GM19328 (cell line): ENCODE measurements around the gene SPEG.

Source experiments
- ATAC-seq: cut with Tn5 transposase; IDR thresholded peaks from one replicate; pipeline ENCODE4 v1.9.1; 2021; ENCODE audit warnings: mild to moderate bottlenecking, moderate library complexity; ENCODE audit not compliant: unreplicated experiment

The SPEG gene

DNA sequence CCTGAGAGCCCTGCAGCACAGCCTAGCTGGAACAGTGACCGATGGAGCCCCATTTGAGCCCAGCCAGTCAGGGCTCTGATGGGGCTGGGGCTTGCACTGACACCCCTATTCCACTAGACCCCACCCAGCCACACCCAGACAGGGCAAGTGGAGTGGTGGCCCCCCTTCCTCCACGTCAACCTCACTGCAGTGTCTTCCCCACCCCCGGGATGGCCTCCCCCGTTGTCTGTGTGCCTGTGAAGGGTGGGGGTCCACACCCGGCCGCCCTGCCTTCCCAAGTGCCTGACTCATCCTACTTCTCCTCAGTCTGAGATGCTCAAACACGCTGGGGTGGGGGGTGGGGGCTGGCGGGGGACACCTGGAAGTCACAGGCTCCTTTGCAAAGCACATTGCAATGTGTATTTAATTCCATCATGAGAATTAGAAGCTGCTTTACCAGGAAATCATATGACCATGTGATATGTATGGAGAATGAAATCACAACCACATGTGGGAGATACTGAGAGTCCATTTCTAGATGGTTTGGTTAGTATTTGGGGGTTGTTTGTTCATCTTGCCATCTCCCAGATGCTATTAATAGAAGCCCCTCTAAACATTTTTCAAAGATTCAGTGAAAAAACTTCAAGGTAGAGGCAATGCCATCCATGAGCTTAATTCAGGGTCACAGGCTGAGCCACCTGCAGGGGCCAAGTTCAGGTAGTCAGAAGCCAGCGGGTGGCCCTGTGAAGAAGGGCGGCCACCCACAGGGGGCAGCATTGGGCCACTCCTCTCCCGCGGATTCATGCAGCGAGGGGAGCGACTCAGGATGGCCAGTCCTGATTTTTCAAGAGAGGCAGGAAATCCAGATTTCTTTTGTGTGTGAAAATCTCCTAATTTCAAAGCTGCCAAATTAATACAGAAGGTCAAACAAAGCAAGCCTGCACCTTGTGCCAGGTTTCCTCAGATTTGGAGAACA lies 41.3 kb downstream of the SPEG start:
- no peak for ATAC-seq

DNA sequence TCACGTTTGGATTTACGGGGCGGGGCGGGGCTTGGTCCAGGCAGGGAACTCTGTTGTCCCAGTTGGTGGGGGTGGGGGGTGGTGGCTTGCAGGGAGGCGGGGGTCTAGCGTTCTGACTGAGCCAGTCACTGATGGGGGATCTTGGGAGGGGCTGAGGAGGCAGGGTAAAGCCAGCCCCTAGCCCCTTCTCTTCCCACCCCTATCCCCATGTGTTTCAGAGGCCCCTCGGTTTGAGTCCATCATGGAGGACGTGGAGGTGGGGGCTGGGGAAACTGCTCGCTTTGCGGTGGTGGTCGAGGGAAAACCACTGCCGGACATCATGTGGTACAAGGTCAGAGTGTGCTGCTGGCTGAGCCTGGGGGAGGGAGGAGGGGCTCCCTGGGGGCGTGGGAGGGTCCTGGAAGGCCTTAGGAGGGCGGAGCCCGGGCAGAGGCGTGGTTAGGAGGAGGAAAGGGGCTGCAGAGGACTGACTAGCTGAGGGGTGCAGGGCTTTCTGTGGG lies 42.1 kb downstream of the SPEG start:
- ATAC-seq = no peak

DNA sequence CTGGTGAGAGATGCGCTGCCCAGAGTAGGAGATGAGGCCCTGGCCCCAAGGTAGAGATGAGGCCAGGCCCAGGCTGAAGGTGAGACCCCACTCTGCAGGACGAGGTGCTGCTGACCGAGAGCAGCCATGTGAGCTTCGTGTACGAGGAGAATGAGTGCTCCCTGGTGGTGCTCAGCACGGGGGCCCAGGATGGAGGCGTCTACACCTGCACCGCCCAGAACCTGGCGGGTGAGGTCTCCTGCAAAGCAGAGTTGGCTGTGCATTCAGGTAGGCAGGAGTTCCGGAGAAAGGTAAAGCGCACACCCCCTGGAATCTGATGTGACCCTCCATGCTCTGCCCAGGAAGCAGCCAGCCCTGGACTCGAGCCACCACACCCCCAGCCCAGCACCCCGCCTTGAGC lies 42.5 kb downstream of the SPEG start:
- ATAC-seq = no peak

DNA sequence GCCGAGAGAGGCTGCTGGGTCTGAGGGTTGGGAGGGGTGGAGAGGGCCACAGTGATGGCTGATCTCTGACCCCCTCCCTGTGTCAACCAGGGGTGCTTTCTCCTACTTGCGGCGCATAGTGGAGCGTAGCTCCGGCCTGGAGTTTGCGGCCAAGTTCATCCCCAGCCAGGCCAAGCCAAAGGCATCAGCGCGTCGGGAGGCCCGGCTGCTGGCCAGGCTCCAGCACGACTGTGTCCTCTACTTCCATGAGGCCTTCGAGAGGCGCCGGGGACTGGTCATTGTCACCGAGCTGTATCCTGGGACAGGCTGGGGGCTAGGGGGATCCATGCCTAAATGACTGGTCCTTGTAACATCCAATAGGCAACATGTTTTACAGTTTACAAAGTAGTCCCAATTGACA lies 43.2 kb downstream of the SPEG start:
- no peak for ATAC-seq

DNA sequence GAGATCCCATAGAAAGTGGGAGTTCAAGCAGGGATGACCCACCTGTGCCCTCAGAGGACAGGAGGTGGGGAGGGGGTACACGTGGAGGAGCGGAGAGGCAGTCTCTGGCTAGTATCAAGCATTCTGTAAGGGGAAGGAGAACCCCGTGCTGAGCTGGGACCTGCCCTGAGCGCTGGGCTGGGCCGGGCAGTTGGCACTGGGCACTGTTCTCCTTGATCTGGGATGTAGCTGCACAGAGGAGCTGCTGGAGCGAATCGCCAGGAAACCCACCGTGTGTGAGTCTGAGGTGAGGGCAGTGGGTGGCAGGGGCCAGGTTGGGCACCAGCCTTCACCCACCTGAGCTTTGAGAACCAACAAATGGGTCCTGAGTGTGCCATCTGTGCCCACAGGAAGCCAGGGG lies 44.3 kb downstream of the SPEG start:
- ATAC-seq = no peak

DNA sequence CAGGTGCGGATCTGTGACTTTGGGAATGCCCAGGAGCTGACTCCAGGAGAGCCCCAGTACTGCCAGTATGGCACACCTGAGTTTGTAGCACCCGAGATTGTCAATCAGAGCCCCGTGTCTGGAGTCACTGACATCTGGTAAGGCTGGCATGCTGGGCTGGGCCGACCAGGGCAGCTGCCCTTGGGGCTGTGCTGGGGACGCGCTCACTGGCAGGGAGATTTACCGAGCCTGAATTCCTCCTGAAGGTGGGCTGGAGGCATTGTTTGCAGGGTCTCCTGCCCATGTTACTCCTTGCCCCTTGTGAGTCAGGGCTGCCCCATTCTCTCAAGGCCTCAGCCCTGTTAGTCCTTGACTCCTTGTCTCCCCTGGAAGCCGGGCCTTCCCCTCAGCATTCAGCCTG lies 45.4 kb downstream of the SPEG start:
- no peak for ATAC-seq

- ATAC-seq = no peak
These were observed 48.2 kb downstream of the SPEG start for GRCh38 chr2:219482674-219483405.

- no peak for ATAC-seq
These were observed 49.1 kb downstream of the SPEG start for GRCh38 chr2:219483451-219484342.

GRCh38 chr2:219484343-219485200 lies 49.9 kb downstream of the SPEG start:
- ATAC-seq = no peak

DNA sequence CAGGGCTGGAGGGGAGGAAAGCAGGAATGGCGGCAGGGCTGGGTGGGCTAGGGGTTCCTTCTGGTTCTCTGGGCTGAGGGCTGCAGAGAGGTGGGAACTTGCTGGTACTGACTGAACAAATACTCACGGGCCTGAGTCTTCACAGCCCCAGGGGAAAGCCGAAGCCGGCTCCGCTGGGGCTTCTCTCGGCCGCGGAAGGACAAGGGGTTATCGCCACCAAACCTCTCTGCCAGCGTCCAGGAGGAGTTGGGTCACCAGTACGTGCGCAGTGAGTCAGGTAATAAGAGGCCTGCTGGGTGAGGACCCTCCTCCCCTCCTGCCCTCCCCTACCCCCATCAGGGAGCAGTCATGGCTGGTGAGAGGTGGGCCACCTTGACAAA lies 50.5 kb downstream of the SPEG start:
- no peak for ATAC-seq

- ATAC-seq = no peak
These were observed 51.8 kb downstream of the SPEG start for GRCh38 chr2:219486380-219486959.

DNA sequence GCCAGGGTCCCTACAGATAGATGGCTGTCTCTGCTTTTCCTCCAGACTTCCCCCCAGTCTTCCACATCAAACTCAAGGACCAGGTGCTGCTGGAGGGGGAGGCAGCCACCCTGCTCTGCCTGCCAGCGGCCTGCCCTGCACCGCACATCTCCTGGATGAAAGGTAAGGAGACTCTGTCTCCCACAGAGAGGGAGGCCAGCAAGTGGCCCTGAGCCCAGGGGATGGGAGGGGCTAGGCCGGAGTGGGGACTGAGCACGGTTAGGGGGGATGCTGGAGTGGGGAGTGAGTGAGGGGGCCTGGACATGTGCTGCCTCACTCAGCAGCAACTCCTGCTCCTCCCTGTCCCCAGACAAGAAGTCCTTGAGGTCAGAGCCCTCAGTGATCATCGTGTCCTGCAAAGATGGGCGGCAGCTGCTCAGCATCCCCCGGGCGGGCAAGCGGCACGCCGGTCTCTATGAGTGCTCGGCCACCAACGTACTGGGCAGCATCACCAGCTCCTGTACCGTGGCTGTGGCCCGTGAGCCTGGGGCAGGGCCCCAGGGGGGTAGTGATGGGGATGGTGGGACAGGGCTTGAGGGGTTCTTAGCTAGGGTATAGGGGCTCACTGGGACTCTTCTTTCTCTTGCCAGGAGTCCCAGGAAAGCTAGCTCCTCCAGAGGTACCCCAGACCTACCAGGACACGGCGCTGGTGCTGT lies 53.7 kb downstream of the SPEG start:
- ATAC-seq = no peak

- ATAC-seq = no peak
These were observed 54.2 kb downstream of the SPEG start for GRCh38 chr2:219488844-219489194.

DNA sequence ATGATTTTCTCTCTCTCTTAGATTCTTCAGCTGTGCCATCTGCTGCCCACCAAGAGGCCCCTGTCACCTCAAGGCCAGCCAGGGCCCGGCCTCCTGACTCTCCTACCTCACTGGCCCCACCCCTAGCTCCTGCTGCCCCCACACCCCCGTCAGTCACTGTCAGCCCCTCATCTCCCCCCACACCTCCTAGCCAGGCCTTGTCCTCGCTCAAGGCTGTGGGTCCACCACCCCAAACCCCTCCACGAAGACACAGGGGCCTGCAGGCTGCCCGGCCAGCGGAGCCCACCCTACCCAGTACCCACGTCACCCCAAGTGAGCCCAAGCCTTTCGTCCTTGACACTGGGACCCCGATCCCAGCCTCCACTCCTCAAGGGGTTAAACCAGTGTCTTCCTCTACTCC lies 54.7 kb downstream of the SPEG start:
- no peak for ATAC-seq

DNA sequence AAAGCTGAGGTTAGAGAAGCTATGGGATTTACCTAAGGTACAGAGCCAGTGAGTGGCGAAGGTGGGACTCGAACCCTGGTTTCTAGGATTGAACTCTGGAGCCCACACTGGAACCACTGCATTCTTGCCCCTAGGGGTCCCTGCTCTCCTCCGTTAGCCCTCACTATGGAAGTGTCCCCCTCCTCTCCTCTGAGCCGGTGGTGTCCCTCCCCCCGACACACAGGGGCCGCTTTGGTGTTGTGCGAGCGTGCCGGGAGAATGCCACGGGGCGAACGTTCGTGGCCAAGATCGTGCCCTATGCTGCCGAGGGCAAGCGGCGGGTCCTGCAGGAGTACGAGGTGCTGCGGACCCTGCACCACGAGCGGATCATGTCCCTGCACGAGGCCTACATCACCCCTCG lies 55.5 kb downstream of the SPEG start:
- no peak for ATAC-seq

- ATAC-seq = no peak
These were observed 56.0 kb downstream of the SPEG start for GRCh38 chr2:219490600-219491130.

- no peak for ATAC-seq
These were observed 56.8 kb downstream of the SPEG start for GRCh38 chr2:219491278-219491963.

GRCh38 chr2:219492575-219492974 lies 57.9 kb downstream of the SPEG start:
- no peak for ATAC-seq
